GM19023 (cell line): Measurements from ENCODE around the gene IER5L.
"Not testable (repeated sequence)": the region's sequence is repeated elsewhere in the genome, so short reads cannot be mapped to it uniquely, and the experiment has no call there.

ENCODE experiments used
- ATAC-seq: cut with Tn5 transposase; IDR thresholded peaks from one replicate; pipeline ENCODE4 v1.9.1; 2021; ENCODE audit warnings: mild to moderate bottlenecking, moderate library complexity; ENCODE audit not compliant: unreplicated experiment

IER5L gene

DNA sequence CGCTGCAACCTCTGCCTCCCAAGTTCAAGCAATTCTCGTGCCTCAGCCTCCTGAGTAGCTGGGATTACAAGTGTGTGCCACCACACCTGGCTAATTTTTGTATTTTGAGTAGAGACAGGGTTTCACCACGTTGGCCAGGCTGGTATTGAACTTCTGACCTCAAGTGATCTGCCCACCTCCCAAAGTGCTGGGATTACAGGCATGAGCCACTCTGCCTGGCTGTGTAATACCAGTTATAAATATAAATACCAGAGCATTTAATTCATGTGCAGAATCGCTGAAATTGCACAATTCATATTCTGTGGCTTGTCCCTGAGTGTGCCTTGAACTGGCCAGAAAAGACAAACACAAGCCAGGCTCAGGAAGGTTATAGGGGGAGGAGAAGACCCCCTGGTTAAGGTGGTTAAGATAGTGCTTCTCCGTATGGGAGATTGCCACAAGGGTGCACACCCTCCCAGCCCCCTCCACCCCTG lies 14.8 kb downstream of the IER5L start:
- ATAC-seq, result not testable (repeated sequence)

- no peak for ATAC-seq
These were observed 15.4 kb downstream of the IER5L start for GRCh38 chr9:129162497-129163197.

- no peak for ATAC-seq
These were observed 16.6 kb downstream of the IER5L start for GRCh38 chr9:129161534-129161837.

- no peak for ATAC-seq
These were observed 17.1 kb downstream of the IER5L start for GRCh38 chr9:129160712-129161533.

DNA sequence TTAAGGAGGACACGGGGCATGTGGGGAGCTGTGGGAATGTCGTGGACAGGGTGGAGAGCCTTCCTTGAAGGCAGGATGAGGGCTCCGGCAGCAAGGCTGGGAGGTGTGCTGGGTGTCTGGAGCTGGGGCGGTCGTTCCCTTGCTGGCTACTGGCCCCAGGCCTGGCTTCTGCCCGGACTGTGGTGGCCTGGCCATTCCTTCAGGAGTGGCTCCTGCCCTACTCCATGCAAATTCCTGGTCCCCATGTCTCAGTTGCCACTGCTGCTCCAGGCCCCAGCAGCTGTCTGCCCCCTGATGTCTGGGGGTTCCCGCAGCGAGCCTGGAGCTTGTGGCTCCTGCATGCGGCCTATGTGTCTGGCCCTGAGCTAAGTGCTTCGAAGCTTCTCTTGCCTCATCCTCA lies 21.9 kb downstream of the IER5L start:
- ATAC-seq, result no peak

DNA sequence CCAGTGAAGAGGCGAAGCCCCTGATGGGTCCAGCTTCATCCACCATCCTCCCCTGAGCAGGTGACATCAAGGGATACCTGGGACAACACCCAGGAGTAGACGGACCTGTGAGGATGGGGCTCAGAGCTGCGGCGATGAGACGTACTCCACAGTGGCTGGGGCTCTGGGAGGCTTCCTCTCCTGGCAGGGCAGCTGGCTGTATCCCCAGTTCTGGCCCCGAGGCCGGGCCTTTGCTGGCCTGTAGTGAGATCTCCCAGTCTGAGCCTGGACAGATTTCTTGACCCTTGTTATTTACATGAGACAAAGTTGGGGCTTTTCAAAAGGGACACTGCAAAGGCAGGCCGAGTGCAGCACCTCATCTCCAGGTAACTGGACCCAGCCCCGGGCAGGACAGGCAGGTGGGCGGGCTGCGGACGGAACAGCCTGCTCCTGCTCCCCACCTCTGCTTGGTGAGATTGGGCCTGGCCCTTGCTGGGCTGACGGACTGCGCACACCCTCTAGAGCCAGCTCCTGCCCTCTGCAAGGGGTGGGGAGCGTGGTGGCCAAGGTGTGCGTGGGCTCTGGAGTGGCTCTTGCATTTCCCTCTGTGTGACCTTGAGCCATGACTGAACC lies 23.1 kb downstream of the IER5L start:
- ATAC-seq, result no peak

DNA sequence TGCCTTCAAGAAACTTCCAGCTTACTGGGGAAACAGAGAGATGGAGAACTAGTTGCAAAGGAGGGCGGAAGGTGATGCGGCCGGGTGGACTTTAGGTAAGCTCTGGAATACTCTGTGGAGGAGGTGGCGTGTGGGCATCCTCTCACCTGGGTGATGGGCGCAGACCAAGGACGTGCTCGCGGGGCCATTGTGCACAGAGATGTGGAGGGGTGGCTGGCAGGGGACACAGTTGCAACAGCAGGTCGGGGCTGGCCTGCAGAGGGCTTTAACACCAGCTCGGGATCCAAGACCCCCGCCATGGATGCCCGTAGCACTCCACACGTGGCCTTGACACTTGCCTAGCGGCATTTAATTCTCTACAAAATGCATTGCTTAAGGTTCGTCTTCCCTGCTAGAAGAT lies 26.6 kb downstream of the IER5L start:
- no peak for ATAC-seq

- no peak for ATAC-seq
These were observed 27.3 kb downstream of the IER5L start for GRCh38 chr9:129150672-129151211.

DNA sequence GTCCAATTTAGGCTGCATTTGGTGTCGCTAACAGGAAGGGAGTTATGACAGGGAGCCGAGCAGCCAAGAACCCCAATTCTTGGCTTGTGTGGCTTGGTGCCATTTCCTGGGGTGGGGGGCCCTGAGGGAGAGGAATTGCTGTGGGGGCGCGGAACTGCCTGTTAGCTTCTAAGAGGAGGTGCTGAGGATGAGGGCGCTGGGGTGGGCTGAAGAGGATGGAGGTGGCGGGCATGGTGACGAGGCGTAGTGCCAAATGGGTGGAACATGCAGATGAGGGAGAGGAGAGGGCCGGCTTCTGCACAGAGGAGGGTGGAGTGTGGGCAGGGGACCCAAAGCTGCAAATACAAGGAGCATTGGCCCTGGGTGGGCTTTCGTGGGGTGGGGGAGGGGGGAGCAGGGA lies 27.9 kb downstream of the IER5L start:
- no peak for ATAC-seq

- no peak for ATAC-seq
These were observed 28.6 kb downstream of the IER5L start for GRCh38 chr9:129149442-129149841.

- ATAC-seq, result no peak
These were observed 29.4 kb downstream of the IER5L start for GRCh38 chr9:129148463-129149204.

GRCh38 chr9:129146441-129146941 lies 31.6 kb downstream of the IER5L start:
- no peak for ATAC-seq

GRCh38 chr9:129145841-129146292 lies 32.2 kb downstream of the IER5L start:
- ATAC-seq, result no peak

GRCh38 chr9:129145316-129145715 lies 32.7 kb downstream of the IER5L start:
- no peak for ATAC-seq

- ATAC-seq, result no peak
These were observed 34.8 kb downstream of the IER5L start for GRCh38 chr9:129143031-129143927.

DNA sequence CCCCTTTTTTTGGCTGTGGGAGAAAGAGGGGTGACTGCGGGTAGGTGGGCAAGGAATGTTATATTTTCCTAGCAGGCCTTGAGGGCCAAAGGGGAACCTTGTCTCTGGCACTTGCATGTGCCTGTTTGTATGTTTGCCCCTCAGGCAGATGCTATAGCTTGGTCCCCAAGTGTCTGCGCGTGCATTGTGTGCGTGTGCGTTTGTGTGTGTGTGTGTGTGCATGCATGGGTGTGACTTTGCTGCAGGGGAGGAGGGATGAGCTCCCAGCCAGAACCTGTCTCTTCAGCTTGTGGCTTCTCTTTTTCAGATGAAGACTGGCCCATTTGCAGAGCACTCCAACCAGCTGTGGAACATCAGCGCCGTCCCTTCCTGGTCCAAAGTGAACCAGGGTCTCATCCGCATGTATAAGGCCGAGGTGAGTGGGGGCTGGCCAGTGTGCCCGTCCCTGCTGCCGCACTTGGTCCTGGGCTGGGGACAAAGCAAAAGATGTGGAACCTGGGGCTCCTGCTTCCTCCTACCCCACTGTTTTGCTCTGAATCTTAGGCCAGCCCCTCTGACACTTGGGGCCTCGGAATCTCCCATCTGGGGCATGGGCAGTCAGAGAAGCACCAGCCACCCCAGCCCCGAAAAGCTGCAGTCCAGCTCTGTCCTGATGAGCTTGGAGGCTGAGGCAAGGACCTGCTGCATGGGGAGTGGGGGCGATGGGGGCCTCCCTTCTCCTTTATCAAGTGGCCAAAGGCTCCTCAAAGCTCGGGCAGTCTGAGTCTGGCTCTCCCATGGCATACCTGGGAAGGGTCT lies 35.7 kb downstream of the IER5L start:
- no peak for ATAC-seq

DNA sequence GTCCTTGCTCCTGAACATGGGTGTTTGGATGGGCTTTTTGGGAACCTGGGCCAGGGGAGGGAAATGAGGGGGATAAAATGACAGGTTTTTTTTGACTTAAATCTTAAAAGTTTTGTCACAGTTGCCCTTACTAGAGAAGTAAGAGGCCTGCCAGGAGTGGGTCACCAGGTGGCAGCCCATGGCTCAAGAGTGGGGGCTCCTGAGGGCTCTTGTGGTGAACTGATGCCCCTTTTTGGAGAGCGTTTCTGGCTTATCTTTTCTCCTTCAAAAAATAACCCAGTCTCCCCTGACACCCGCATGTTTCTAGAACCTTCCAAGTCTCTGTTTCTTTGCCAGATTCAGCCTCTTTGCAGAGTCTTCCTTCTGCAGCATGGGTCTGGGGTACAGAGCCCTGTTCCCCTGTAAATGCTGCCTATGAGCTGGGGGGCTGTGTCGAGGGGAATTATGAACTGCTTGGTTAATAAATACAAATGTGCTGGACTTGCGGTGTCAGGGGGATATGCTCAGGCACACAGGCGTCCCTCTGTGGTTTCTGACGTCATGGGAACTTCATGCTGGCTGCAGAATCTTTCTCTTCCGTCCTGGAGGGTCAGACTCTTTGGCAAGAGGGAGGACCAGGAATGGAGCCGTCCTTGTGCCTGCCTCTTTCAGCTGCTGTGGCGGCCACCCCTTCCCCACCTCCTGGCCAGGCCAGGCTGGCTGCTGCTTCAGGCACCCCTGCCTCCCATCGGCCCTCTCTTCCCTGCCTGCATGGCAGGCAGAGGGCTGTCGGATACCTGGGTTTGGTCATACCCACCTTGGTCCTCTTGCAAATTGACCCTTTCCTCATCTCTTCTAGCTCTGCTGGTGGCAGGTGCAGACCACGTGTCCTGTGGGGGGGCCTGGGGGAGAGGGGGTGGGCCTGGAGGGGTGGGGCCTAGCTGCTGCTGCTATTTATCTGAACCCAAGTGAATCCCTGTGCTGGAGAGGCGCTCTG lies 36.7 kb downstream of the IER5L start:
- no peak for ATAC-seq
